ENCODE results near the gene VIPR2.

The VIPR2 gene

GRCh38 chr7:159192013-159192412, 47.3 kb upstream of the VIPR2 start:
- H3K4me1 ChIP-seq (ENCODE audit: control insufficient read depth, low read length) = peaks cover 6% of the 10 kb centered on the region
- no peak for TF ChIP-seq CTCF (IDR thresholded peaks at IDR 0.05; ENCODE audit: low read depth, low read length, poor library complexity, severe bottlenecking)
- no peak for TF ChIP-seq EZH2phosphoT487 (IDR thresholded peaks at IDR 0.05; ENCODE audit: borderline replicate concordance, low read length)
- H3K9me2 ChIP-seq (replicated peaks; ENCODE audit: control insufficient read depth, low read length) = no peaks in the 10 kb centered on the region
- no peak overlapping the region for H3K4me3 ChIP-seq (ENCODE audit: low read length)
- no peaks in the 10 kb centered on the region for H4K20me1 ChIP-seq (ENCODE audit: control insufficient read depth, insufficient read depth, low read depth, low read length)
- no peak overlapping the region for H3K4me2 ChIP-seq (ENCODE audit: low read length)
- no peaks in the 10 kb centered on the region for H3F3A ChIP-seq (ENCODE audit: control insufficient read depth, insufficient read depth)
- no peaks in the 10 kb centered on the region for H3K36me3 ChIP-seq (ENCODE audit: control insufficient read depth, low read length)
- no peak overlapping the region for H3K27ac ChIP-seq (ENCODE audit: low read depth, low read length)
- H3K9me3 ChIP-seq (ENCODE audit: control insufficient read depth, insufficient read depth, low read length) = no peaks in the 10 kb centered on the region
- H3K79me2 ChIP-seq (ENCODE audit: control insufficient read depth, low read length) = no peaks in the 10 kb centered on the region
- no peaks in the 10 kb centered on the region for H3K27me3 ChIP-seq (ENCODE audit: control insufficient read depth, low read length)

GRCh38 chr7:159191236-159191635, 46.6 kb upstream of the VIPR2 start:
- Histone ChIP-seq H3K27ac (ENCODE audit: low read depth, low read length) (no peak overlapping the region), H3K36me3 (ENCODE audit: control insufficient read depth, low read length) (no peaks in the 10 kb centered on the region), H3K4me1 (ENCODE audit: control insufficient read depth, low read length) (peaks cover 4% of the 10 kb centered on the region), H4K20me1 (ENCODE audit: control insufficient read depth, insufficient read depth, low read depth, low read length) (no peaks in the 10 kb centered on the region), H3K9me3 (ENCODE audit: control insufficient read depth, insufficient read depth, low read length) (no peaks in the 10 kb centered on the region), H3K79me2 (ENCODE audit: control insufficient read depth, low read length) (no peaks in the 10 kb centered on the region), H3K27me3 (ENCODE audit: control insufficient read depth, low read length) (no peaks in the 10 kb centered on the region), H3K4me2 (ENCODE audit: low read length) (no peak overlapping the region), H3F3A (ENCODE audit: control insufficient read depth, insufficient read depth) (no peaks in the 10 kb centered on the region), H3K9me2 (replicated peaks; ENCODE audit: control insufficient read depth, low read length) (no peaks in the 10 kb centered on the region), H3K4me3 (ENCODE audit: low read length) (no peak overlapping the region)
- TF ChIP-seq CTCF (IDR thresholded peaks at IDR 0.05; ENCODE audit: low read depth, low read length, poor library complexity, severe bottlenecking) = no peak
- no peak for TF ChIP-seq EZH2phosphoT487 (IDR thresholded peaks at IDR 0.05; ENCODE audit: borderline replicate concordance, low read length)

- H3K4me2 ChIP-seq (ENCODE audit: low read length) = no peak overlapping the region
- no peak overlapping the region for H3K4me3 ChIP-seq (ENCODE audit: low read length)
- no peaks in the 10 kb centered on the region for H3K9me3 ChIP-seq (ENCODE audit: control insufficient read depth, insufficient read depth, low read length)
- no peaks in the 10 kb centered on the region for H3K9me2 ChIP-seq (replicated peaks; ENCODE audit: control insufficient read depth, low read length)
- H3K27me3 ChIP-seq (ENCODE audit: control insufficient read depth, low read length) = no peaks in the 10 kb centered on the region
- no peaks in the 10 kb centered on the region for H3K36me3 ChIP-seq (ENCODE audit: control insufficient read depth, low read length)
- TF ChIP-seq CTCF (IDR thresholded peaks at IDR 0.05; ENCODE audit: low read depth, low read length, poor library complexity, severe bottlenecking) (no peak), EZH2phosphoT487 (IDR thresholded peaks at IDR 0.05; ENCODE audit: borderline replicate concordance, low read length) (no peak)
- no peaks in the 10 kb centered on the region for H3K4me1 ChIP-seq (ENCODE audit: control insufficient read depth, low read length)
- no peak overlapping the region for H3K27ac ChIP-seq (ENCODE audit: low read depth, low read length)
- no peaks in the 10 kb centered on the region for H4K20me1 ChIP-seq (ENCODE audit: control insufficient read depth, insufficient read depth, low read depth, low read length)
- no peaks in the 10 kb centered on the region for H3F3A ChIP-seq (ENCODE audit: control insufficient read depth, insufficient read depth)
- H3K79me2 ChIP-seq (ENCODE audit: control insufficient read depth, low read length) = no peaks in the 10 kb centered on the region
These were observed 43.3 kb upstream of the VIPR2 start for GRCh38 chr7:159188011-159188410.

- no peaks in the 10 kb centered on the region for H3K4me1 ChIP-seq (ENCODE audit: control insufficient read depth, low read length)
- no peaks in the 10 kb centered on the region for H3K79me2 ChIP-seq (ENCODE audit: control insufficient read depth, low read length)
- TF ChIP-seq CTCF (IDR thresholded peaks at IDR 0.05; ENCODE audit: low read depth, low read length, poor library complexity, severe bottlenecking) = no peak
- TF ChIP-seq EZH2phosphoT487 (IDR thresholded peaks at IDR 0.05; ENCODE audit: borderline replicate concordance, low read length) = no peak
- no peak overlapping the region for H3K27ac ChIP-seq (ENCODE audit: low read depth, low read length)
- H3K36me3 ChIP-seq (ENCODE audit: control insufficient read depth, low read length) = no peaks in the 10 kb centered on the region
- no peaks in the 10 kb centered on the region for H3K27me3 ChIP-seq (ENCODE audit: control insufficient read depth, low read length)
- H3K4me2 ChIP-seq (ENCODE audit: low read length) = no peak overlapping the region
- H4K20me1 ChIP-seq (ENCODE audit: control insufficient read depth, insufficient read depth, low read depth, low read length) = no peaks in the 10 kb centered on the region
- no peak overlapping the region for H3K4me3 ChIP-seq (ENCODE audit: low read length)
- no peaks in the 10 kb centered on the region for H3K9me2 ChIP-seq (replicated peaks; ENCODE audit: control insufficient read depth, low read length)
- H3F3A ChIP-seq (ENCODE audit: control insufficient read depth, insufficient read depth) = peaks cover 3% of the 10 kb centered on the region; the same call in 1 of the 2 replicates
- H3K9me3 ChIP-seq (ENCODE audit: control insufficient read depth, insufficient read depth, low read length) = peaks cover 8% of the 10 kb centered on the region; the same call in 1 of the 2 replicates
These were observed 34.6 kb upstream of the VIPR2 start for GRCh38 chr7:159179241-159179640.
